Measurements from ENCODE around the gene ADD3.

GRCh38 chr10:109958059-109958458 lies 49.7 kb upstream of the ADD3 start:
- TF ChIP-seq CTCF (IDR thresholded peaks at IDR 0.05) = no peak
- TF ChIP-seq POLR2A (IDR thresholded peaks at IDR 0.05) = no peak

Data from right lobe of liver (tissue), 4 donors.